HCT116 (cell line): ENCODE measurements around the gene XPA. TPM values are rescaled to one million over a fixed set of nuclear protein-coding genes. Genes with fewer than 3 reads are reported as not detected.

Source experiments
- ATAC-seq: fragments of 200-7000 bp; cut with Tn5 transposase; 2 replicates; pipeline ENCODE4 v1.9.1; 2020; ENCODE audit warnings: mild to moderate bottlenecking, moderate library complexity
- BruUV-seq: library from RNA; stranded (reverse); fragments of 400-500 nt; replicated peaks from 2 replicates; lab custom pipeline; 2021; lab: Mats Ljungman, UMichigan
- CTCF ChIA-PET: fragments of 300-600 bp; sonication (Branson Sonifier 250); formaldehyde crosslinking; loops from one replicate; lab custom pipeline; 2021; ENCODE audit warnings: antibody characterized with exemption; lab: Charles Lee
- POLR2A ChIA-PET: fragments of 300-600, 350-600 bp; sonication (Branson Sonifier 250); formaldehyde crosslinking; loops from one replicate; lab custom pipeline; 2021; ENCODE audit warnings: antibody characterized with exemption; lab: Charles Lee
- RAD21 ChIA-PET, 2 experiments: fragments of 300-600 bp; sonication (Branson Sonifier 250); formaldehyde crosslinking; loops; one replicate each; lab custom pipeline; 2023; ENCODE audit warnings: low total read pairs in 2 of 2; ENCODE audit not compliant: uncharacterized antibody in 2 of 2, unreplicated experiment in 2 of 2, low non-redundant PET in 1 of 2; lab: Charles Lee
- DNase-seq: peaks from one replicate; pipeline ENCODE4 v3.0.0-alpha.2; 2010; ENCODE audit warnings: low read depth, low spot score
- H2AFZ ChIP-seq: fragments of 200-600 bp; shearing (Covaris generic), sonication (generic); 2 replicates; pipeline ENCODE4 v1.6.1; 2017; ENCODE audit warnings: low read depth, mixed run types, mixed read lengths, antibody characterized with exemption, low read length; ENCODE audit not compliant: poor library complexity, severe bottlenecking
- H3K27ac ChIP-seq: 2 replicates; pipeline ENCODE4 v1.5.1; 2012; ENCODE audit warnings: low read depth, low read length
- H3K27me3 ChIP-seq: fragments of 200-600 bp; sonication (generic); 2 replicates; pipeline ENCODE4 v1.6.1; 2016; ENCODE audit warnings: mixed run types, low read length, mixed read lengths; ENCODE audit not compliant: insufficient read depth
- H3K36me3 ChIP-seq, 2 experiments: fragments of 200-500 bp in 1 of 2; fragments of 200-600 bp in 1 of 2; sonication (Bioruptor generic) in 1 of 2; sonication (generic) in 1 of 2; 2 replicates each; pipeline versions ENCODE4 v1.5.1 to v1.6.1; 2014 to 2016; ENCODE audit warnings: low read length in 2 of 2, inconsistent platforms in 1 of 2, mixed read lengths in 1 of 2, mixed run types in 1 of 2; ENCODE audit not compliant: insufficient read depth in 2 of 2, control insufficient read depth in 1 of 2
- H3K4me1 ChIP-seq, 2 experiments: fragments of 200-600 bp in 1 of 2; sonication (generic) in 1 of 2; 2 replicates each; pipeline versions ENCODE4 v1.5.1 to v1.6.1; 2012 to 2017; ENCODE audit warnings: low read length in 2 of 2, inconsistent platforms in 1 of 2, mild to moderate bottlenecking in 1 of 2, mixed read lengths in 1 of 2, mixed run types in 1 of 2, moderate library complexity in 1 of 2; ENCODE audit not compliant: insufficient read depth in 2 of 2, control insufficient read depth in 1 of 2
- H3K4me2 ChIP-seq: fragments of 200-600 bp; sonication (generic); 2 replicates; pipeline ENCODE4 v1.6.1; 2017; ENCODE audit warnings: mixed run types, low read length, mixed read lengths
- H3K4me3 ChIP-seq, 2 experiments: fragments of 200-600 bp in 1 of 2; sonication (generic) in 1 of 2; replicated peaks in 1 of 2; 2 replicates each; pipeline ENCODE4 v1.5.1; 2011 to 2016; ENCODE audit warnings: low read length in 2 of 2, control low read depth in 1 of 2, low read depth in 1 of 2, mild to moderate bottlenecking in 1 of 2, mixed read lengths in 1 of 2, mixed run types in 1 of 2
- H3K79me2 ChIP-seq: fragments of 200-600 bp; sonication (generic); 2 replicates; pipeline ENCODE4 v1.6.1; 2017; ENCODE audit warnings: mild to moderate bottlenecking, mixed run types, low read length, moderate library complexity, mixed read lengths; ENCODE audit not compliant: insufficient read depth
- H3K9ac ChIP-seq: fragments of 200-600 bp; sonication (generic); 2 replicates; pipeline ENCODE4 v1.6.1; 2016; ENCODE audit warnings: low read length, mixed read lengths
- H3K9me2 ChIP-seq: fragments of 200-600 bp; sonication (generic), shearing (Covaris generic); 2 replicates; pipeline ENCODE4 v1.6.1; 2017; ENCODE audit warnings: mixed run types, mild to moderate bottlenecking, moderate library complexity; ENCODE audit not compliant: insufficient read depth
- H3K9me3 ChIP-seq, 2 experiments: fragments of 200-500 bp in 1 of 2; fragments of 200-600 bp in 1 of 2; sonication (Bioruptor generic) in 1 of 2; sonication (generic) in 1 of 2; 2 replicates each; pipeline ENCODE4 v1.6.1; 2014 to 2017; ENCODE audit warnings: low read length in 2 of 2, mixed read lengths in 2 of 2, inconsistent platforms in 1 of 2, low read depth in 1 of 2, mild to moderate bottlenecking in 1 of 2, mixed run types in 1 of 2, moderate library complexity in 1 of 2; ENCODE audit not compliant: control insufficient read depth in 1 of 2, insufficient read depth in 1 of 2
- H4K20me1 ChIP-seq: fragments of 200-600 bp; sonication (generic), shearing (Covaris generic); 2 replicates; pipeline ENCODE4 v1.6.1; 2017; ENCODE audit warnings: mixed run types, mild to moderate bottlenecking, moderate library complexity; ENCODE audit not compliant: insufficient read depth
- CTCF ChIP-seq, 3 experiments: fragments of 200-600 bp in 1 of 3; sonication (generic) in 1 of 3; IDR thresholded peaks in 2 of 3; conservative IDR thresholded peaks in 1 of 3; 2 replicates each; pipeline ENCODE4 v1.5.1; 2012 to 2017; ENCODE audit warnings: low read depth in 2 of 3, low read length in 2 of 3, antibody characterized with exemption in 1 of 3, borderline replicate concordance in 1 of 3, control low read depth in 1 of 3, mild to moderate bottlenecking in 1 of 3, mixed read lengths in 1 of 3, mixed run types in 1 of 3, moderate library complexity in 1 of 3; ENCODE audit not compliant: insufficient read depth in 1 of 3
- EZH2phosphoT487 ChIP-seq: fragments of 200-600 bp; IDR thresholded peaks from 2 replicates; pipeline ENCODE4 v1.6.1; 2018; ENCODE audit warnings: antibody characterized with exemption, borderline replicate concordance
- FOSL1 ChIP-seq: IDR thresholded peaks from 2 replicates; pipeline ENCODE4 v1.6.1; 2012; ENCODE audit warnings: low read depth
- JUND ChIP-seq: IDR thresholded peaks from 2 replicates; pipeline ENCODE4 v1.6.1; 2012
- MAX ChIP-seq: IDR thresholded peaks from 2 replicates; pipeline ENCODE4 v1.6.1; 2012
- POLR2A ChIP-seq: IDR thresholded peaks from 2 replicates; pipeline ENCODE4 v1.7.0; 2011; ENCODE audit warnings: borderline replicate concordance; ENCODE audit not compliant: insufficient read depth, insufficient read length; ENCODE audit errors: extremely low read depth
- REST ChIP-seq: IDR thresholded peaks from 2 replicates; pipeline ENCODE4 v1.6.1; 2012; ENCODE audit warnings: low read depth
- SIN3A ChIP-seq: IDR thresholded peaks from 2 replicates; pipeline ENCODE4 v1.6.1; 2012; ENCODE audit warnings: low read depth
- SRF ChIP-seq: IDR thresholded peaks from 2 replicates; pipeline ENCODE4 v1.6.1; 2012; ENCODE audit warnings: low read depth
- YY1 ChIP-seq: IDR thresholded peaks from 2 replicates; pipeline ENCODE4 v1.6.1; 2011; ENCODE audit warnings: low read length, low read depth, moderate library complexity, mild to moderate bottlenecking; ENCODE audit not compliant: insufficient replicate concordance; ENCODE audit errors: extremely low read depth
- ZNF274 ChIP-seq: fragments of 200-500 bp; sonication (Bioruptor generic); IDR thresholded peaks from 2 replicates; pipeline ENCODE4 v1.6.1; 2014; ENCODE audit warnings: mild to moderate bottlenecking, low read depth, low read length, inconsistent platforms
- intact Hi-C: fragments of 100-400 bp; cut with micrococcal nuclease; formaldehyde crosslinking; loops from 2 replicates; pipeline ENCODE4 v1.10.0; 2022
- total RNA-seq: library from RNA; stranded (reverse); gene quantifications from one replicate; pipeline ENCODE4 v1.2.1, GENCODE V29; 2021; ENCODE audit not compliant: unreplicated experiment

The XPA gene
- total RNA-seq, 1 experiment from 2014 or later: 9.3 TPM

GRCh38 chr9:97717866-97718265, 20.7 kb upstream of the XPA start:
- Histone ChIP-seq H3K9me3 (no peaks in the 10 kb centered on the region; a peak in 1 of 4 replicates), H3K36me3 (no peaks in the 10 kb centered on the region), H3K27me3 (no peaks in the 10 kb centered on the region), H3K4me3 (no peak overlapping the region), H3K4me2 (no peak overlapping the region), H3K9me2 (no peaks in the 10 kb centered on the region), H4K20me1 (no peaks in the 10 kb centered on the region), H3K27ac (no peak overlapping the region), H3K79me2 (no peaks in the 10 kb centered on the region), H2AFZ (no peak overlapping the region), H3K4me1 (peaks cover 11 to 13% of the 10 kb centered on the region in 2 experiments), H3K9ac (no peak overlapping the region)
- intact Hi-C loops: no loop called here
- TF ChIP-seq FOSL1 (no peak), JUND (no peak), SRF (no peak), MAX (no peak), EZH2phosphoT487 (no peak)
- CTCF ChIA-PET: interaction anchor here (1.8 kb wide), 1 partner anchor 172 kb away, joined by 3 read pairs; no protein-coding TSS in a partner anchor
- RAD21 ChIA-PET: no interaction called here
- DNase-seq (no peak), ATAC-seq (no peak)
- POLR2A ChIA-PET: no interaction called here
- no TSS peak for BruUV-seq

GRCh38 chr9:97714435-97714834, 17.3 kb upstream of the XPA start:
- H3K27ac ChIP-seq: no peak overlapping the region
- no peak for DNase-seq
- no peak overlapping the region for H3K9ac ChIP-seq
- TF ChIP-seq SRF (no peak), POLR2A (no peak), SIN3A (0 out of 2 replicates have a peak, but pooled peaks have one; percentile 20), YY1 (no peak), EZH2phosphoT487 (no peak), ZNF274 (no peak), REST (no peak), CTCF (IDR thresholded peaks at IDR 0.05 in 2 of 3, conservative IDR thresholded peaks at IDR 0.05 in 1 of 3; ENCODE audit: borderline replicate concordance in 1 of 3, insufficient read depth in 1 of 3, low read depth in 2 of 3, low read length in 2 of 3) (no peak)
- peak overlapping the region in 1 of 2 experiments; percentile 21; a peak in 2 of 4 replicates for H3K4me3 ChIP-seq
- H3K36me3 ChIP-seq: no peaks in the 10 kb centered on the region
- ChIA-PET CTCF (no interaction called here), RAD21 (no interaction called here), POLR2A (no interaction called here)
- H4K20me1 ChIP-seq: no peaks in the 10 kb centered on the region
- H2AFZ ChIP-seq: peak overlapping the region; percentile 8
- BruUV-seq: no TSS peak
- peaks cover 11 to 13% of the 10 kb centered on the region in 2 experiments for H3K4me1 ChIP-seq
- no peaks in the 10 kb centered on the region for H3K9me2 ChIP-seq
- no peaks in the 10 kb centered on the region for H3K9me3 ChIP-seq
- peak; percentile 60 for ATAC-seq
- no peaks in the 10 kb centered on the region for H3K79me2 ChIP-seq
- peak overlapping the region; percentile 65 for H3K4me2 ChIP-seq
- no peaks in the 10 kb centered on the region for H3K27me3 ChIP-seq
- intact Hi-C loops: no loop called here
